Tibial artery (tissue), 4 donors: ENCODE measurements around the gene ZNF26.

Source experiments
- DNase-seq, 2 donors: peaks; one replicate each; pipeline ENCODE4 v3.0.0-alpha.2; 2019
- H3K27ac ChIP-seq, 2 donors: fragments of 200-600 bp; sonication (generic) in 1 of 2; 1 replicate in 1 of 2; 2 replicates in 1 of 2; pipeline ENCODE4 v1.5.1; 2018 to 2019; ENCODE audit warnings: mild to moderate bottlenecking in 1 of 2
- H3K27me3 ChIP-seq, 2 donors: fragments of 200-600 bp; sonication (generic) in 1 of 2; one replicate each; pipeline versions ENCODE4 v1.5.1 to v1.6.0; 2016 to 2019
- H3K36me3 ChIP-seq, 3 donors: fragments of 200-600 bp; sonication (generic) in 2 of 3; one replicate each; pipeline ENCODE4 v1.5.1; 2016 to 2019; ENCODE audit warnings: mild to moderate bottlenecking in 2 of 3
- H3K4me1 ChIP-seq, 4 donors: fragments of 200-600 bp; sonication (generic) in 2 of 4; 1 replicate in 3 of 4; 2 replicates in 1 of 4; pipeline ENCODE4 v1.5.1; 2016 to 2019
- H3K4me3 ChIP-seq, 2 donors: fragments of 200-600 bp; sonication (generic) in 1 of 2; 1 replicate in 1 of 2; 2 replicates in 1 of 2; pipeline ENCODE4 v1.5.1; 2018 to 2019; ENCODE audit warnings: mild to moderate bottlenecking in 2 of 2
- H3K9me3 ChIP-seq, 3 donors: fragments of 200-600 bp; sonication (generic) in 1 of 3; one replicate each; pipeline ENCODE4 v1.5.1; 2016 to 2019
- CTCF ChIP-seq, 2 experiments: fragments of 200-600 bp in 1 of 2; fragments of 450-650 bp in 1 of 2; IDR thresholded peaks; one replicate each; pipeline ENCODE4 v1.5.1; 2017 to 2019; ENCODE audit warnings: antibody characterized with exemption in 2 of 2, mild to moderate bottlenecking in 1 of 2, moderate library complexity in 1 of 2
- intact Hi-C: fragments of 100-400 bp; cut with DNase I; formaldehyde crosslinking; loops from one replicate; pipeline ENCODE4 v1.15.0; 2023; ENCODE audit warnings: low total_unique reads

Gene ZNF26

GRCh38 chr12:133061954-133062353 is 75.8 kb downstream of the ZNF26 start:
- Histone ChIP-seq H3K27ac (no peak overlapping the region), H3K4me1 (no peaks in the 10 kb centered on the region), H3K9me3 (peaks cover 55 to 100% (median 98%) of the 10 kb centered on the region in 3 donors), H3K4me3 (no peak overlapping the region), H3K36me3 (peaks cover 47 to 79% (median 77%) of the 10 kb centered on the region in 3 donors), H3K27me3 (no peaks in the 10 kb centered on the region)
- TF ChIP-seq CTCF (IDR thresholded peaks at IDR 0.05): no peak
- intact Hi-C loops: no loop called here
- DNase-seq: no peak

GRCh38 chr12:133063556-133063955 is 77.4 kb downstream of the ZNF26 start:
- Histone ChIP-seq H3K9me3 (peaks cover 43 to 100% (median 98%) of the 10 kb centered on the region in 3 donors), H3K4me1 (no peaks in the 10 kb centered on the region), H3K36me3 (peaks cover 31 to 63% (median 61%) of the 10 kb centered on the region in 3 donors), H3K27ac (no peak overlapping the region), H3K4me3 (no peak overlapping the region), H3K27me3 (no peaks in the 10 kb centered on the region)
- intact Hi-C loops: no loop called here
- no peak for DNase-seq
- no peak for TF ChIP-seq CTCF (IDR thresholded peaks at IDR 0.05)

GRCh38 chr12:133073836-133074235 is 87.7 kb downstream of the ZNF26 start:
- H3K27ac ChIP-seq: no peak overlapping the region
- H3K4me1 ChIP-seq: no peaks in the 10 kb centered on the region
- H3K4me3 ChIP-seq: no peak overlapping the region
- no peak for TF ChIP-seq CTCF (IDR thresholded peaks at IDR 0.05)
- peaks cover 0 to 22% (median 0%) of the 10 kb centered on the region in 3 donors for H3K36me3 ChIP-seq
- DNase-seq: no peak
- intact Hi-C loops: no loop called here
- no peaks in the 10 kb centered on the region for H3K27me3 ChIP-seq
- peaks cover 13 to 98% (median 91%) of the 10 kb centered on the region in 3 donors for H3K9me3 ChIP-seq
